K562 (cell line): ENCODE measurements around the gene TMA7B. TPM values are rescaled to one million over a fixed set of nuclear protein-coding genes. Genes with fewer than 3 reads are reported as not detected.

Experiments used
- ATAC-seq: fragments of 200-7000 bp; cut with Tn5 transposase; 3 replicates; pipeline ENCODE4 v1.9.1; 2020; ENCODE audit warnings: moderate library complexity
- BruUV-seq: library from RNA; stranded (reverse); fragments of 400-500 nt; replicated peaks from 2 replicates; lab custom pipeline; 2021; lab: Mats Ljungman, UMichigan
- CTCF ChIA-PET: fragments of 300-600 bp; formaldehyde crosslinking; extraction: SDS; loops from one replicate; lab custom pipeline; 2021; ENCODE audit warnings: low intra/inter-chr PET ratio; lab: Yijun Ruan, JAX
- POLR2A ChIA-PET: fragments of 300-600, 350-650 bp; sonication (Branson Sonifier 250); formaldehyde crosslinking; extraction: SDS; loops from one replicate; lab custom pipeline; 2021; ENCODE audit warnings: antibody characterized with exemption, inconsistent platforms; lab: Yijun Ruan, JAX
- DNase-seq, 4 experiments: peaks; one replicate each; pipeline versions ENCODE4 v3.0.0 to v3.0.0-alpha.2; 2011 to 2018; ENCODE audit warnings: low spot score in 3 of 4, mixed read lengths in 3 of 4; ENCODE audit errors: extremely low read depth in 1 of 4
- FAIRE-seq: peaks from 2 replicates; lab custom pipeline; 2011; peaks lifted over from hg19 to GRCh38; lab: Jason Lieb, UNC
- H2AFZ ChIP-seq: 2 replicates; pipeline ENCODE4 v1.6.0; 2011; ENCODE audit warnings: low read depth, low read length, control low read depth, inconsistent platforms
- H3K27ac ChIP-seq: fragments of 200-600 bp; 3 replicates; pipeline ENCODE4 v1.8.0; 2011; ENCODE audit warnings: low read depth, mild to moderate bottlenecking, control low read depth, inconsistent platforms, low read length, moderate library complexity, mixed read lengths; ENCODE audit errors: extremely low read depth
- H3K27me3 ChIP-seq, 2 experiments: fragments of 300-600 bp in 1 of 2; 2 replicates in 1 of 2; 3 replicates in 1 of 2; pipeline versions ENCODE4 v1.6.0 to v1.8.0; 2011; ENCODE audit warnings: inconsistent platforms in 2 of 2, low read length in 2 of 2, mild to moderate bottlenecking in 1 of 2, mixed read lengths in 1 of 2, moderate library complexity in 1 of 2; ENCODE audit not compliant: control insufficient read depth in 2 of 2, insufficient read depth in 2 of 2
- H3K36me3 ChIP-seq: fragments of 300-600 bp; 3 replicates; pipeline ENCODE4 v1.8.0; 2011; ENCODE audit warnings: mild to moderate bottlenecking, low read length, inconsistent platforms; ENCODE audit not compliant: control insufficient read depth, insufficient read depth
- H3K4me1 ChIP-seq, 2 experiments: fragments of 200-600 bp in 1 of 2; replicated peaks in 1 of 2; 2 replicates in 1 of 2; 3 replicates in 1 of 2; pipeline versions ENCODE4 v1.5.1 to v1.8.0; 2011; ENCODE audit warnings: inconsistent platforms in 2 of 2, low read length in 2 of 2, mild to moderate bottlenecking in 1 of 2, mixed read lengths in 1 of 2, moderate library complexity in 1 of 2; ENCODE audit not compliant: control insufficient read depth in 2 of 2, insufficient read depth in 2 of 2
- H3K4me2 ChIP-seq: 2 replicates; pipeline ENCODE4 v1.6.1; 2011; ENCODE audit warnings: low read length, control low read depth, inconsistent platforms, mixed read lengths; ENCODE audit not compliant: insufficient read depth
- H3K4me3 ChIP-seq: fragments of 200-600 bp; sonication (generic), shearing (Covaris generic); 2 replicates; pipeline ENCODE4 v1.5.1; 2016; ENCODE audit warnings: control low read depth, inconsistent platforms
- H3K79me2 ChIP-seq: fragments of 200-600 bp; 3 replicates; pipeline ENCODE4 v1.8.0; 2011; ENCODE audit warnings: low read length, inconsistent platforms; ENCODE audit not compliant: control insufficient read depth, insufficient read depth
- H3K9ac ChIP-seq, 2 experiments: 2 replicates each; pipeline versions ENCODE4 v1.6.0 to v1.6.1; 2011; ENCODE audit warnings: low read depth in 2 of 2, low read length in 2 of 2, control low read depth in 1 of 2, inconsistent platforms in 1 of 2, mild to moderate bottlenecking in 1 of 2, mixed read lengths in 1 of 2; ENCODE audit not compliant: insufficient read depth in 1 of 2
- H3K9me1 ChIP-seq: one replicate; pipeline ENCODE4 v1.6.0; 2011; ENCODE audit warnings: inconsistent platforms, mild to moderate bottlenecking, low read length, moderate library complexity; ENCODE audit not compliant: control insufficient read depth, insufficient read depth
- H3K9me3 ChIP-seq: replicated peaks from 2 replicates; pipeline ENCODE4 v1.5.1; 2011; ENCODE audit warnings: low read depth, low read length, inconsistent platforms; ENCODE audit not compliant: control insufficient read depth, insufficient read depth
- H4K20me1 ChIP-seq: replicated peaks from 2 replicates; pipeline ENCODE4 v1.6.1; 2011; ENCODE audit warnings: low read length, inconsistent platforms, mixed read lengths; ENCODE audit not compliant: control insufficient read depth, insufficient read depth
- DPF2 ChIP-seq: fragments of 450-650 bp; IDR thresholded peaks from 2 replicates; pipeline ENCODE4 v1.6.1; 2016
- NFIC ChIP-seq: fragments of 450-650 bp; IDR thresholded peaks from 2 replicates; pipeline ENCODE4 v1.6.1; 2017; ENCODE audit warnings: mild to moderate bottlenecking, inconsistent platforms
- ZNF184 ChIP-seq: sonication (generic); formaldehyde crosslinking; IDR thresholded peaks from 2 replicates; pipeline ENCODE4 v1.5.0; 2020; ENCODE audit warnings: missing genetic modification reagents
- WGBS: fragments of 100-300 bp; shearing (Covaris generic); methylation state at CpG from one replicate; pipeline ENCODE4 v1.1.6; 2016; ENCODE audit warnings: low coverage, mixed read lengths; ENCODE audit not compliant: insufficient coverage; ENCODE audit errors: missing lambda C conversion rate; 5-methylcytosine and 5-hydroxymethylcytosine counted together
- in situ Hi-C: fragments of 300-500 bp; cut with MboI; formaldehyde crosslinking; loops from 4 replicates; pipeline ENCODE4 v1.15.0; 2018; ENCODE audit warnings: inconsistent platforms, mixed read lengths
- intact Hi-C: fragments of 100-400 bp; cut with micrococcal nuclease; formaldehyde crosslinking; loops from 2 replicates; pipeline ENCODE4 v1.14.2; 2022
- polyA plus RNA-seq, 8 experiments: library from polyadenylated mRNA; depleted of rRNA in 4 of 8; stranded (reverse) in 5 of 8; unstranded in 3 of 8; fragments of >200 nt; fragmentation: Nextera tagmentation in 2 of 8; fragmentation: Illumina TruSeq in 1 of 8; extraction: Ambion mirVana in 2 of 8; extraction: Trizol in 1 of 8; gene quantifications; 2 replicates each; pipeline versions ENCODE4 v1.2.1 to v1.2.3, GENCODE V29; 2011 to 2014; ENCODE audit warnings: inconsistent platforms in 1 of 8, missing spikeins in 1 of 8
- total RNA-seq, 7 experiments: library from RNA; depleted of rRNA in 6 of 7; stranded (reverse); fragments of >200 nt in 6 of 7; fragmentation: Illumina TruSeq in 2 of 7; extraction: Trizol in 2 of 7; gene quantifications; 2 replicates each; pipeline versions ENCODE4 v1.2.1 to v1.2.3, GENCODE V29; 2011 to 2021; ENCODE audit warnings: low replicate concordance in 1 of 7
- TF ChIP-seq, protein P1 (sequence below): sonication (generic); IDR thresholded peaks from 2 replicates; pipeline ENCODE4 v1.6.1; 2016
- TF ChIP-seq, protein P2 (sequence below): fragments of 250-450 bp; sonication (Bioruptor Pico); IDR thresholded peaks from 2 replicates; pipeline ENCODE4 v1.8.0; 2021; ENCODE audit warnings: moderate library complexity, mild to moderate bottlenecking, inconsistent platforms

The TMA7B gene
- total and polyA plus RNA-seq, 9 of the 15 experiments (the other 6 are each of a cell fraction or from before 2014, with no cell fraction given) = 5.6 to 14.2 (median 11.8) TPM

DNA sequence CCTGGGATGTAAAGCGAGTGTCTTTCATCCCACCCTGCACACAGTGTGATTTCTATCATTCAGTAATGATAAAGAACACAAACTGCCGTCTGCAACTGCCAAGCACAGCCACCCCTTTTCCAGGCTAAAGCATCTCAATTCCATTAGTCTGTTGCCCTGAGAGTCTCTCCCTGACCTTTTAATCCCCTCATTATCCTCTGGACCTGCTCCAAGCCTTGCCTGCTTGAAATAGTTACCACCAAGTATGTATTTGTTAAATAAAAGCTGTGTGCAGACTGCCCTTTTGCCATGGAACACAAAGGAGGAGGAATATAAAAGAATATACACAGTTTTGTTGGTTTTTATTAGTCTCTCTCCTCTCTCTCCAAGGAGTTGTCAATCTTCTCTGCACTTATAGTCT, 46.3 kb upstream of the TMA7B start:
- ChIA-PET POLR2A (interaction anchor here (0.7 to 1.7 kb wide), 3 partner anchors 9 to 320 kb away, joined by 3 to 4 read pairs (median 3); no protein-coding TSS in a partner anchor), CTCF (no interaction called here)
- FAIRE-seq (peak; percentile 6), ATAC-seq (no peak; the same call in 2 of the 3 replicates), DNase-seq (no peak)
- no peak overlapping the region; the same call in 1 of the 2 replicates for H3K4me2 ChIP-seq
- H3K36me3 ChIP-seq = no peaks in the 10 kb centered on the region
- intact Hi-C loops = no loop called here
- H3K4me1 ChIP-seq = peaks cover 10 to 36% of the 10 kb centered on the region in 2 experiments
- no peak overlapping the region for H3K9ac ChIP-seq
- TF ChIP-seq, protein P1, sequence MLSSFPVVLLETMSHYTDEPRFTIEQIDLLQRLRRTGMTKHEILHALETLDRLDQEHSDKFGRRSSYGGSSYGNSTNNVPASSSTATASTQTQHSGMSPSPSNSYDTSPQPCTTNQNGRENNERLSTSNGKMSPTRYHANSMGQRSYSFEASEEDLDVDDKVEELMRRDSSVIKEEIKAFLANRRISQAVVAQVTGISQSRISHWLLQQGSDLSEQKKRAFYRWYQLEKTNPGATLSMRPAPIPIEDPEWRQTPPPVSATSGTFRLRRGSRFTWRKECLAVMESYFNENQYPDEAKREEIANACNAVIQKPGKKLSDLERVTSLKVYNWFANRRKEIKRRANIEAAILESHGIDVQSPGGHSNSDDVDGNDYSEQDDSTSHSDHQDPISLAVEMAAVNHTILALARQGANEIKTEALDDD = 0 out of 2 replicates have a peak, but pooled peaks have one; percentile 8
- TF ChIP-seq DPF2 (no peak), NFIC (peak; percentile 27)
- H3K27ac ChIP-seq = peak overlapping the region; percentile 50; the same call in 1 of the 3 replicates
- H2AFZ ChIP-seq = peak overlapping the region; percentile 12; the same call in 1 of the 2 replicates
- H3K27me3 ChIP-seq = no peaks in the 10 kb centered on the region
- no peaks in the 10 kb centered on the region for H3K9me3 ChIP-seq
- no peak overlapping the region for H3K4me3 ChIP-seq
- in situ Hi-C loops = no loop called here
- H3K9me1 ChIP-seq = no peaks in the 10 kb centered on the region
- no peaks in the 10 kb centered on the region for H4K20me1 ChIP-seq
- no TSS peak for BruUV-seq
- 5% methylated on average over 2 of the region's 2 CpGs for WGBS
- peaks cover 52% of the 10 kb centered on the region; the same call in 2 of the 3 replicates for H3K79me2 ChIP-seq

DNA sequence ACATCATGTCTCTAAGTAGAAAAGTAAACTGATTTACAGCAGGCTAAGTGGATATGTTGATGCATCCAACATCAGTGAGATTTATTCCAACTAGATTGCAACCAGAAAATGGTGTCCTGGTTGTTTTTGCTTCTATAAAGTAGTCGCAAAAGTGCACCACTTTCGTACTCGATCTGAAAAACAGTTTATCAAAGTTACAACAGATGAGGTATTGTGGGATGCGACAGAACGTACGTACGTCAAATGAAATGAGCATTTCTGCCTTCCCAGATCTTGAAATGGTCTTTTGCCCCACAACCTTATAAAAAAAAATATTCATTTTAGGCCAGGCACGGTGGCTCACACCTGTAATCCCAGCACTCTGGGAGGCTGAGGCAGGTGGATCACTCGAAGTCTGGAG, 45.6 kb upstream of the TMA7B start:
- POLR2A ChIA-PET = interaction anchor here (0.8 to 3.4 kb wide), 2 partner anchors 12 to 20 kb away, joined by 3 to 13 read pairs; no protein-coding TSS in a partner anchor
- Histone ChIP-seq H3K79me2 (peaks cover 52% of the 10 kb centered on the region; the same call in 2 of the 3 replicates), H3K27me3 (no peaks in the 10 kb centered on the region)

More for the DNA sequence above, 45.6 kb upstream of the TMA7B start:
- Histone ChIP-seq H3K27ac (no peak overlapping the region; the same call in 2 of the 3 replicates), H3K36me3 (no peaks in the 10 kb centered on the region), H3K9ac (no peak overlapping the region), H3K4me3 (no peak overlapping the region), H3K4me1 (peaks cover 15 to 41% of the 10 kb centered on the region in 2 experiments), H3K4me2 (no peak overlapping the region), H3K9me1 (no peaks in the 10 kb centered on the region), H3K9me3 (no peaks in the 10 kb centered on the region), H2AFZ (0 out of 2 replicates have a peak overlapping the region, but pooled peaks have one; percentile 12), H4K20me1 (no peaks in the 10 kb centered on the region)
- TF ChIP-seq, protein P2, sequence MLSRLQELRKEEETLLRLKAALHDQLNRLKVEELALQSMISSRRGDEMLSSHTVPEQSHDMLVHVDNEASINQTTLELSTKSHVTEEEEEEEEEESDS (CRISPR knock-in tag) = no peak
- TF ChIP-seq ZNF184 (CRISPR knock-in tag) = no peak
- BruUV-seq = no TSS peak
- ATAC-seq = no peak
- in situ Hi-C loops = no loop called here
- no peak for FAIRE-seq
- 79% methylated on average over 9 of the region's 9 CpGs for WGBS
- CTCF ChIA-PET = no interaction called here
- intact Hi-C loops = no loop called here
- DNase-seq = no peak
